Sigmoid colon (tissue), 4 donors: Measurements from ENCODE around the gene UNC13C.

ENCODE experiments used
- POLR2A ChIP-seq, 2 donors: fragments of 450-650 bp; IDR thresholded peaks; one replicate each; pipeline ENCODE4 v1.6.1; 2016; ENCODE audit warnings: antibody characterized with exemption in 2 of 2, mild to moderate bottlenecking in 2 of 2, moderate library complexity in 2 of 2
- POLR2AphosphoS5 ChIP-seq, 4 donors: sonication (generic); formaldehyde crosslinking; IDR thresholded peaks; one replicate each; pipeline ENCODE4 v1.6.1; 2017; ENCODE audit warnings: antibody characterized with exemption in 4 of 4

DNA sequence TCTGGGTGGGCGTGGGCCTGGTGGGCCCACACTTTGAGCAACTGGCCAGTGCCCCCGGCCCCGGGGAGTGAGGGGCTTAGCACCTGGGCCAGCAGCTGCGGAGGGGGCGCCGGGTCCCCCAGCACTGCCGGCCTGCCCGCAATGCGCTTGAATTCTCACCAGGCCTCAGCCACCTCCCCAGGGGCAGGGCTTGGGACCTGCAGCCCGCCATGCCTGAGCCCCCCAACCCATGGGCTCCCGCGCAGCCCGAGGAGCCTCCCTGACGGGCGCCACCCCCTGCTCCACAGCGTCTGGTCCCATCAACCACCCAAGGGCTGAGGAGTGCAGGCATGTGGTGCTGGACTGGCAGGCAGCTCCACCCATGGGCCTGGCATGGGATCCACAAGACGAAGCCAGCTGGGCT is 484.3 kb downstream of the UNC13C start:
- TF ChIP-seq POLR2A (IDR thresholded peaks at IDR 0.05) (no peak), POLR2AphosphoS5 (IDR thresholded peaks at IDR 0.05) (no peak)
